Activated CD8-positive, alpha-beta memory T cell treated with anti-CD3 and anti-CD28 coated beads for 1 hour (primary cell): ENCODE data around the gene TUT1.
"Not testable (repeated sequence)": the region's sequence is repeated elsewhere in the genome, so short reads cannot be mapped to it uniquely, and the experiment has no call there.

ENCODE experiments used
- DNase-seq, 2 donors: peaks; one replicate each; pipeline ENCODE4 v3.0.0-alpha.2; 2020; ENCODE audit warnings: low read depth in 1 of 2; ENCODE audit errors: extremely low read depth in 1 of 2

Gene TUT1

DNA sequence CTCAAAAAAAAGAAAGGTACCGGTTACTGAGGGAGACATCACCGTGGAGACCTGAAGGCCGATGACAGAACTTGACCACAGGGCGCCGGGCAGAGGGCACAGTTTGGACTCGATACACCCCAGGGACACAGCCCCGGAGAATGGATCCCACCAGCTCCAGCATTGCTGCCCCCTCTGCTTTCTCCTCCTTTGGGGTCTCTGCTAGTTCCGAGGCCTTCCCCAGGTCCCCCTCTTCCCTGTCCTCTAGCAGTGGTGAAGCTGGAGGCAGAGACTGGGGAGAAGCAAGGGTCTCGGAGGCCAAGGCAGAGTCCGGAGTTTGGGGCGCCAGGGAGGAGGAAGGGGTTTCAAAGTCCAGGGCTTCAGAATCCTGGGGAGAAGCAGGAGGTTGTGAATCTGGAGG lies 12.8 kb downstream of the TUT1 start:
- no peak for DNase-seq

DNA sequence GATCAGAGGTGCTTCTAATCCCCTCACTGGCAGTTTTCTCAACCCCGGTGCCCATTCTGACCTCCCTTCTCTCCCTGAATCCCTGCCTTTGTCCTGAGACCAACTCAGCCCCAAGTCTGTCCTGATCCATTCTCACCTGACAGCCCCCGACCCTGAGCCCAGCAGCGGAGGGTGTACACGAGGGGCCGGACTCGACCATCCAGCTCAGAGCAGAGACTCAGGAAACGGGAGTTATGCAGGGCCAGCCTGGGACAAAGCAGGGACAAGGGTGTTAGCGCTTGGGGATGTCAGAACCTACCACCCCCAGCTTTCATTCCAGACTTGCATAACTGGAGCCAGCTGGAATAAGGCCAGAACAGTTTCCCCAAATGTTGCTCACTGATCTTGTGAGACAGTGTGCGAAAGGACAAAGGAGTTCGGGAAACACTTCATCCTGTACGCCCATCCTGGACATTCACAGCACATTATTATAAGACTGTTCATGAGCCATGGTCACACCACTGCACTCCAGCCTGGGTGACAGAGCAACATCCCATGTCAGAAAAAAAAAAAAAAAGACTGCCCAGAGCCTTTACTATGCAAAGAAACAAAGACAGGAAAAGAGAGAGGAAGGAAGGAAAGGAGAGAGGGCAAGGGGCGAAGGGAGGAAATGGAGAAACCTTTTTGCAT lies 14.1 kb downstream of the TUT1 start:
- DNase-seq = no peak

DNA sequence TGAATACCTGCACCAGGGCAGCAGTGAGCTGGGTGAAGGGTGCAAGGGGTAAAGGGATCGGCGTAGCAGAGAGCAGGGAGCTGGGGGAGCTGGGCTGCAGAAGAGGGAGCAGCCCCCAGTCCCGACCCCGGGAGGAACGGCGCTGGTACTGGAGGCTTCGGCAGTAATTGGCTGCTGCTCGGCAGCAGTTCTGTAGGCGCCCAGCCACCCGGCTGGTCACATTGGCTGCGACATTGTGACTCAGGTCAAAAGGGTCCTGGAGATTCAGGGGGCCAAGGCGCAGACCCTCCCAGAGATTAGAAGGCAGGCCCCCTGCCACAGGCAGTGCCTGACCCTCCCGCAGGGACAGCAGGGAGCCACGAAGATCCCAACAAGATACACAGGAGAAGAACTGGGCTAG lies 15.5 kb downstream of the TUT1 start:
- DNase-seq = no peak

DNA sequence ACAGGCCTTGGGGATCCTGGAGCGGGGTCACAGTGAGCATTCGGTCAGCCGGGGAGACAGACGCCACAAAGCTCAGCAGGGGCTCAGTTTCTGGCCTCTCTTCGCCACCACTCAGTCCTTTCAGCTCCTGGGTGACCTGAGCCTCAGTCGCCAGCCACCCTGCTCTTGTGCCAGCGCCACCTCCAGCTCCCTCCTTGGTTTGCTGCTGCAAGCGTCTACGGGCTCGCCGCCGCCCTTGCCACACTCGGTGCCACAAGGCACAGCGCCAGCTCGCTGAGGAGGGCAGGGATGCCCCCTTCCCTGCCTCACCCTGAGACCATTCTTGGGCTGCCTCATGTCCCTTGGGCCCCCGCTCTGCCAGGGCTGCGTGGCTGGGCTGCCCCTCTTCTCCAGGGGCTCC lies 16.2 kb downstream of the TUT1 start:
- DNase-seq = no peak

DNA sequence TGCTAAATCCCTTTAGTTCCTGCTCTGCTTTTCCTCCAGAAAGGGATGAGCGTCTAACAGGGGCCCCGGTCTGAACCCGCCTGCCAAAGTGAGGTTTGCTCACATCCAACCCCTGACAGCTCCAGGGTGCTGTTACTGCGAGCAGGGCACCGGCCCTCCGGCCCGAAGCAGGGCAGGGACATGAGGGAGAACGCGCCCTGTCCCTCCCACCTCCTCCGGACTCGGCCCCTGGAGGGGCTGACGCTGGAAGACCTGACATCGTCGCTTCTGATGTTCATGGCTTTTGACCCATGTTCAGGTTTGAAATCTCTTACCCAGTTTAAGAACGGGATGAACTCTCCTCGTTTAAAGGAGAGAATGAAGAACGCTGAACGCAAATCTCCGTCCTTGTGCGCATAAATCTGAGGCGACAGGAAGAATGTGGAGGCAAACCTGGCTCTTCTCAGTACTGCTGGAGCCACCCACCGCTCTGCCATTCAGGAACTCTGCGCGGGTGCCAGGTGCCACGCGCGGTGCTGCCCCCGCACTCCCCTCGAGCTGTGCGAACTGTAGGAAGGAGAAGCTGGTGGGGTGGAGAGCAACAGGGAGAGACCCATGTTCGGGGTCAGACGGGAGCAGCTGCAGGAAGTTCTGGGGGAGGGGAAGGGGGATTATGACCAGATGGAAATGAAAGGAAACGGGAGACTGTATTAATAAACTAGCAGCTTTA lies 16.8 kb downstream of the TUT1 start:
- no peak for DNase-seq

DNA sequence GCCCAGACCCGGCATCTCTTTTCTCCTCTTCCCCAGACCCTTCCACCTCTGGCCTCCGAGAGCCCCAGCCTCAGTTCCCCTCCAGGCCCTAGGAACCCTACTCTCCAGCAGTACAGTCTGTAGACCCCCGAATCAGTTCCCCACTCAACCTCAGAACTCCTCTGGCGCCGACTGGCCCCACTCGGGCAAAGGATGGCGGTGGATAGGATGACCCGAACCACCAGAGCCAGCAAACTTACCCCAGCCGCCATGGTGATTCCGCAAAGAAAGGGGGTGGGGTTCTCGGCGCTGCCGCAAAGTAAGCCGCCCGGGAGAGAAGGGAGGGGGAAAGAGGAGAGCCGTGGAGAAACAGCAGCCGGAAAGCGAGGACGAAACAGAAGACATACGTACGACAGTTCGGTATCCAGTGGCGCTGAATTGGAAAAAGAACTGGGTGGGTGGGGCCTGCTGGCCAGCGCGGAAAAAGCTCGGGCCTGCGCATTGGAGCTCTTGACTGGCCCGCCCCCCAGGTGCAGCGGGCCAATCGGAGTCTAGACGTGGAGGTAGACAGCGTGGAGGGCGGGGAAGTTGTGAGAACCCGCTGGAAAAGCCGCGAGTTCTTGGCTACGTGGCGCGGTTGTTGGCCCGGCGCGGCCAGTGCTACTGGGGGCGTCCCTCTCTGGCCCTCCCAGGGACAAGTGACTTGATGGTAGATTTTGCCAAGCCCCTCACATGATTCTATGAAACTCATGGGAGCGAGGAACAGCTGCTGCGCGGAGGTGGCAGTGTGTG lies 17.5 kb downstream of the TUT1 start, which contains the start of gene EEF1G:
Gene EEF1G, minus strand, starts transcription at position 300 of the 771 bp plus-strand sequence. Its CDS starts 49 bp downstream, at position 251.
- DNase-seq = peak; percentile 92 to 95

DNA sequence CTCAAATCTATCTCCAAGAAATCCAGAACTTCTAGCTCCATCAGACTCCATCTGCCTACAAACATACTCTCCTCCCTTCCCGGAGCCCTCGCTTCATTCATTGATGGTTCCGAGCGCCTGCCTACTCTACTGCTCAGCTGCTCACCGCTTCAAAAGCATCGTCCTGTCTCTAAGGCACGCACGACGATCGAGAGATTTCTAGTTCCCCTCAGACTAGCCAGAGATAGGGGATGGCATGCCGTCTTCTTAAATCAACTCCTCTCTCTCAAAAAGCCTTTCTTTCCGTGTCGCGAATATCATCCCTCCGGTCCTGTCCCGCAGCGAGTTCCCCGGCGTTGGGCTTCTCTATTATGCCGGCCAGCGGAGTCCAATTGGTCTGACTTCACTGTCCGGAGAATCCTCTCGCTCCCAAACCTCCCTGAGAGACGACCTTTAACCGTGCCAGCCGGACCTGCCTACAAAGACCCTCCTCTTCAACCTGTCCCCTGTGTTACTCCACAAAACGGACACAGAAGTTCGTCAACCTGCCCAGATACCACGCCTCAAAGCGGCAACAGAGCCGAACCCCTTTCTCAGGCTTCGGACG lies 18.2 kb downstream of the TUT1 start:
- DNase-seq = no peak

DNA sequence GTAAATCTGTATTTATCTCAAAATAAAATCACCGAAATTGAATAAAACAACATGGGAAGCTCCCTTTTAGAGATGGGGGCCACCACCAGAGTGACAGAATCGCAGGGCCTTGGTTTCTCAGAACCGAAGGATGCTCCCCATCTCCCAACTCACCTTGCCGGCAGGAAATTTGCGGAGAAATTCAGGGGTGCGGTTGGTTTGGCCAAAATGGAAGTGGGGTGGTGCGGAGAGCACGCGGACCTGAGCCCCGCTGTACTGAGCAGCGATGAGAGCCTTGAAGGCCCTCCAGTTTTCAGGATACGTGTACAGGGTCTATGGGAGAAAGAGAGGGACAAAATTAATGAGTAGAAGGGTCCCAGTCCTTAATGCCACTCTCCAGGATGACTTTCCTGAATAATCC lies 18.9 kb downstream of the TUT1 start:
- DNase-seq = no peak

DNA sequence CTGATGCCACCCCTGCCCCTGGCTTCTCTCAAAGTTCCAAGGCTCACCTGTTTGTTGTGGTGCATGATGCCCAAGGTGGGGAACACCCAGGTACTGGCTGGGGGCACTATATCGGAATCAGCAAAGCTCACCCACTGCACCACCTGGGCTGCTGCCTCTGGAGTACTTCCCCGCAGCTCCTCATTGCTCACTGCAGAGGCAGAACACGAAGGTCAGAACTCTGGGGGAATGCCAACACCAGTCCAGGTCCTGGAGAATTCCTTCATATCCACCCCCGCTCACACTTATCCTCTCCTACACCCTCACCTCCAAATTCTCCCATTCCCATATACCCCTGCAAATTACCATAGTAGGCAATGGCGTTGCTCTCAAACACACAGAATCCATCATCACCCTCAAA lies 19.8 kb downstream of the TUT1 start:
- not testable (repeated sequence) for DNase-seq

DNA sequence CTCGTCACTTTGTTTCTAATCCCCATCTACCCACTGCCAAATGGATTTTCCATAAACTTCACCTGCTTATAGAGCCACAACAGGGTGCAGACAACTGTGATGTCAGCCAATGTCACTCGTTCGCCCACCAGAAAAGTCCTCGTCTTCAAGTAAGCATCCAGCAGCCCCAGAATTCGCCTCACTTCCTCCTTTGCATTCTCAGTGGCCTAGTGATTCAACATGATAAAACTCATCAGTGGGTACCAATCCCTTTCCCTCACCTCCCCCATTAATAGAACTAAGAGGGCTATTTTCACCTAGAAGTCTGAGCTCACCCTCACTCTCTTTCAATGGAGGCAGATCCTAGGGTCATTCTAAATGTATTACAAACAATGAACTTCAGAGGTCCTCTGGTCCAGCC lies 20.4 kb downstream of the TUT1 start:
- not testable (repeated sequence) for DNase-seq

DNA sequence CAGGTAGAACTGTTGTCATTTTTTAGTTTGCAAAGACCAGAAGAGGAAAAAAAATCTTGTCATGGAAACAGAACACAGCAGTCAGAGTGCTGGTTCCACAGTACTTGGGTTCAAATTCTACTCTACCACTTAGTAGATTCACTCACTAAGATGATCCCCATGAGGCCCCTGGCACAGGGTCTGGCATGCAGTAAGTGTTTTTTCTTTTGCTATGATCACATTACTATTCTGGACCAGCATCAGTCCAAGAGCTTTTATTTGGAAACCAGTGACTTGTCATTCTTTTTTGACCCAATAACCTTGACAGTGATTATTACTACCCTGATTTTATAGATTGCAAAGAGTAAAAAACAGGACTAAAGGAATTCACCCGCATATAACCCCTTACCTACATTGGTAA lies 21.7 kb downstream of the TUT1 start:
- DNase-seq = no peak

DNA sequence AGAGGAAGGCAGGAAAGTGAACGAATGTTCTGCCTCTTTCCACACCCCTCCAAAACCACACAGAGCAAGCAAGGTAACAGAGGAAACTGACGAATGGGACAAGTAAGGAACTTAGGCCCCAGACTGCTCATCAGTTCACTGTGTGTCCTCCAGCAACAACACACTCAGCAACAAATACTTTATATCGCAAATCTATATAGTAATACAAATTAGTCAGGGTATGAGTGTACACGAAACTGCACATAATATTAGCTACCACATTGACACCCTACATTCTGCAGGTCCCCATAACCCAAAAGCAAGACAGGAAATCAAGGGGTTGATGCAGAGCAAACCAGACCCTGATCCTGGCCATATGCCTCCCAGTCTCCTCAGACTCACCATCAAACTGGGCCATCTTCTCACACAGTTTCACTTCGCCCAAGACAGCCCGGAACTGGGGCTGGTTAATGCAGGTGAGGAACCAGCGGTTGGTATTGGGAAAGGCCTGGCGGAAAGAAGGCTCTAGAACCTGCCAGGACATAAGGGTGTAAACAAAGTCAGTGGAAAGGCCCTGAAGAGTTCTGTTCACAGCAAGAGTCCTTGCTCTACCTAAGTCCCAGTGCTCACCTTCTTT lies 24.2 kb downstream of the TUT1 start:
- DNase-seq = no peak

DNA sequence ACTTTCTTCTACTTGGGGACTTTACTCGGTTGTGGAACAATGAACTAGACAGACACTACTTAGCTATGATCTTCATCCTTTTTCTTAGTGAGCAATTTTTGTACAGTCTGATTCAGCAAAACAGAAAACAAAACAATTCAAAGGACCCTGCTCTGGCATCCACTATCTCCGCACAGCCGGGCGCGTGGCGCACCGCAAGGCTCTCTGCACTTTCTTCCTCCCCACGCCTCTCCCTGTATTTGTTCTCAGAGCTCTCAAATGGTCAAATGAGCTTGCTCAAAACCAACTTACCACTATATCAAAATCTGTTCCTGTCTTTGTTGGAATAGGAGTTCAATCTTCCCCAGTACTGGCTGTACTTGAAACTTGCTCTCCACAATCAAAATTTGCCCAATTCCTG lies 25.1 kb downstream of the TUT1 start:
- no peak for DNase-seq

DNA sequence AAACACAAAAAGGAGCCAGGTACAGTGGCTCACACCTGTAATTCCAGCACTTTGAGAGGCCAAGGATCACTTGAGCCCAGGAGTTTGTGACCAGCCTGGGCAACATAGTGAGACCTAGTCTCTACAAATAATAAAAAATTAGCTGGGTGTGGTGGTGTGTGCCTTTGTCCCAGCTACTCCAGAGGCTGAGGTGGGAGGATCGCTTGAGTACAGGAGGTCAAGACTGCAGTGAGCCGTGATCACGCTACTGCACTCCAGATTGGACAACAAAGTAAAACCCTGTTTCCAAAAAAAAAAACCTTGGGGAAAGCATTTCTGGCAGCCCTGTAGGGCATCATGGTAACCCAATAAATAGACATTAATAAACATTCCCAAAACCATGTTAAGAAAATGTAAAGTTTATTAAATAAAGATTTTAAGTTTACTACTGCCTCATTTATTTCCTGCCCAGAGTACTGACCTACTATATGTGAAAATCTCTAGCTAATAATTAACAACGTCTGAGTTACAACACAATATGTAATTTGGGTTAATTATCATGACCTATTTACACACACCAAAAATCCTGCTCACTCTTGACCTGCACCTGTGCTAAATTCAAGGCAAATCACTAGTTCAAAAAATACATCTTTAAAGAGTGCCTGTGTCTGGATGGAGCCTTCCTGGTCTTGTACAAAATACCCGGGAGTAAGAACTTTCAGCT lies 26.1 kb downstream of the TUT1 start:
- DNase-seq = no peak

DNA sequence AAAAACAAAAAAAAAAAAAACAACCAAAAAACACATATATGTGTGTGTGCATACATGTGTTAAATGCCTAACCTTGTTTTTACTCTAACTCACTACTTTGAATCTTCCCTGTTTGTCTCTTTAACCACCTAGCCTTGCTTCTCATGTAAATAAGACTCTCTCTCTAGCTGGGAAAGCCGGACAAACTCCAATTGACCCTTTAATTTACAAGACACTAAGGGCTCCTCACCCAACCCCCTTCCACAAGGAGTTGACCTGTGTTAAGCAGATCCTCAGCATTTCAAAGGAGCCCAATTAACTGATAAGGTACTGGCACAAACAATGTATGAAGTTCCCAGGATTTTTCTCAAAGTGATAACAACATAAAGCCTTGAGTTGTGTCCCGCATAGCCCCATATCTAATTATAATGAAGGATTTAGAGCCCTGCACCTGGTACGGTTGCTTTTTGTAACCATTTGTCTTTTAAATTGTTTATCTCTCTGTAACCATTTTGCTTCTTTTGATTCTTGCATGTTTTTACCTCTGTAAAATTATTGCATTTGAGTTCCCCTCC lies 29.6 kb downstream of the TUT1 start:
- DNase-seq = not testable (repeated sequence)

DNA sequence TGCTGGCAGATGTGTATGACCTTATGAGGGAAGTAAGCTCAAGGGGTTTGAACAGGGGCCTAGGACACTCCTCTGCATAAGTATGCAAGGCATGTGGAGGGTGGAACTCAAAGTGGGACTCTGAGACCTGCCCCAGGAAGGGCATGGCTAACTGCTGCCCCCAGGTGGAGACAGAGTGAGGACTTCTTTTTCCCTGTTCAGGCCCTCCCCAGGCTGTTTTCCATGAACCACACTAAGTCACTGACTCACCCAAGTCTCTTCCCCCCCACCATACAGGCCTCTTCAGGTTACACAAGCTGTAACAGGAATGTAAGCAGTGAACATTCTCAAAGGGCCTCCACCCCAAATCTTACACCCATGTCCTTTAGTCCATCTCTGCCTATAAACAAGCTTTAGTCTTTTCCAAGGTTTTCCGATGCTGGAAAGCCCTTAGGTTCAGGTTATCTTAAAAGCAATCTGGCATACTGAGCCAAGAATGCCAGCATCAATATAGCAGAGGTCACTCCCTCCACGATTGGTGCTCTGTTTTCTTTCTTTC lies 30.7 kb downstream of the TUT1 start:
- DNase-seq = peak; percentile 70 to 77

DNA sequence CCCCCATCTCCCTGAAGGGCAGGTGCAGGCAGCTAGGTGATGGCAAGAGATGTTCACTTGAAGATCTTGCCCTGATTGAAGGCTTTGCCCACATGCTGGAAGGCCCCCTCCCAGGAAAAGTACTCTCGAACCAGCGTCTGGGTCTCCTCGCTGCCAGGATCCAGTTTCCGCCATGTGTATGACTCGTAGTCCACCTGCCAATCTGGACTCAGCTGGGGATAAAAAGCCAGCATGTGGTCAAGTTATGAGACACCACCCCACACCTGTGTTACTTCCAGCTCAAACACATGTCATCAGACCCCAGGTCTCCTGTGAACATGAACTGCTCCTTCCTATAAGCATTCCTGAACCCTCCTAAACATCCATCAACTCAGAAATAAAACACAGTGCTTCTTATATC lies 31.7 kb downstream of the TUT1 start:
- DNase-seq = not testable (repeated sequence)

DNA sequence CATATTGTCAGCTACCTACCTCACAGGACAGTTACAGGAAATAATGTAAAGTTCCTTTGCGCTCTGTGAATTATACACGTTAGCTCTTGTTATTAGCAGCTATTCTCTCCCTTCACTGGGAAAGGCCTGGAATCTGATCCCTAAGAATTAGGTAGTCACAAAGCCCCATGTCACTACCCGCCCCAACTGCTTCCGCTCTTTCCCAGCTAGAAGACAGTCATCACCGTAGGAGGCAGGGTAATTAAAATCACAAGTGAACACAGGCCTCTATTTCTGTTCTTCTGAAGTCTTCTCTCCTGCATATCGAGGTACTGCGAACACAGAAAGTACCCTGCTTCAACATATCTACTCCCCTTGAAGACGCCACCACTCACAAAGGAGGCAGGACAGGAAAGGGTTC lies 32.1 kb downstream of the TUT1 start:
- DNase-seq = no peak

DNA sequence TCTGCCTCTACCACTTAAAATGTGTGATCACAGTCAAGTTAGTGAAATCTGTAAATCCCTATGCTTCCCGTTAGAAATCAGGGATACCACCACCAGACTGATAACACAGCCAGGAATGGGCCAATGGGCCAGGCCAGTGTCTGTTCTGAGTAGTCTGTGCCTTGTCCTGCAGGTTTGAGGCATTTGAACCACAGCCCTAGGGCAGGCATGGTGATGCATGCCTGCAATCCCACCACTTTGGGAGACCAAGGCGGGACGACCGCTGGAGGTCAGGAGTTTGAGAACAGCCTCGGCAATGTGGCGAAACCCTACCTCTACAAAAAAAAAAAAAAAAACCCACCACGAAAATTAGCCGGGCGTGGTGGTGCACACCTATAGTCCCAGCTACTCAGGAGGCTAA lies 32.7 kb downstream of the TUT1 start:
- DNase-seq = no peak
